GM12891 (cell line): ENCODE data around the gene GKAP1.

ENCODE experiments used
- DNase-seq: peaks from one replicate; pipeline ENCODE4 v3.0.0; 2011; ENCODE audit warnings: low spot score; ENCODE audit not compliant: insufficient read length
- FAIRE-seq: peaks from 2 replicates; lab custom pipeline; 2011; peaks lifted over from hg19 to GRCh38; lab: Jason Lieb, UNC
- PAX5 ChIP-seq: IDR thresholded peaks from 2 replicates; pipeline ENCODE4 v1.6.1; 2011; ENCODE audit warnings: low read length, moderate library complexity, mild to moderate bottlenecking; ENCODE audit not compliant: insufficient read depth, severe bottlenecking
- POLR2A ChIP-seq: IDR thresholded peaks from 2 replicates; pipeline ENCODE4 v1.6.1; 2011; ENCODE audit warnings: low read depth, low read length, control low read depth
- POLR2AphosphoS5 ChIP-seq: IDR thresholded peaks from 2 replicates; pipeline ENCODE4 v1.6.1; 2011; ENCODE audit warnings: low read depth, low read length, control low read depth
- POU2F2 ChIP-seq: IDR thresholded peaks from 2 replicates; pipeline ENCODE4 v1.6.1; 2011; ENCODE audit warnings: low read depth, mild to moderate bottlenecking, control low read depth, low read length, moderate library complexity
- SPI1 ChIP-seq: IDR thresholded peaks from 2 replicates; pipeline ENCODE4 v1.6.1; 2011; ENCODE audit warnings: low read depth, low read length, control low read depth
- TAF1 ChIP-seq: IDR thresholded peaks from 2 replicates; pipeline ENCODE4 v1.6.1; 2011; ENCODE audit warnings: low read depth, low read length, control low read depth

Gene GKAP1

GRCh38 chr9:83724436-83724835, 93.1 kb downstream of the GKAP1 start:
- DNase-seq = no peak
- FAIRE-seq = no peak
- TF ChIP-seq POU2F2 (no peak), TAF1 (no peak), SPI1 (no peak), POLR2AphosphoS5 (no peak), POLR2A (no peak), PAX5 (no peak)

DNA sequence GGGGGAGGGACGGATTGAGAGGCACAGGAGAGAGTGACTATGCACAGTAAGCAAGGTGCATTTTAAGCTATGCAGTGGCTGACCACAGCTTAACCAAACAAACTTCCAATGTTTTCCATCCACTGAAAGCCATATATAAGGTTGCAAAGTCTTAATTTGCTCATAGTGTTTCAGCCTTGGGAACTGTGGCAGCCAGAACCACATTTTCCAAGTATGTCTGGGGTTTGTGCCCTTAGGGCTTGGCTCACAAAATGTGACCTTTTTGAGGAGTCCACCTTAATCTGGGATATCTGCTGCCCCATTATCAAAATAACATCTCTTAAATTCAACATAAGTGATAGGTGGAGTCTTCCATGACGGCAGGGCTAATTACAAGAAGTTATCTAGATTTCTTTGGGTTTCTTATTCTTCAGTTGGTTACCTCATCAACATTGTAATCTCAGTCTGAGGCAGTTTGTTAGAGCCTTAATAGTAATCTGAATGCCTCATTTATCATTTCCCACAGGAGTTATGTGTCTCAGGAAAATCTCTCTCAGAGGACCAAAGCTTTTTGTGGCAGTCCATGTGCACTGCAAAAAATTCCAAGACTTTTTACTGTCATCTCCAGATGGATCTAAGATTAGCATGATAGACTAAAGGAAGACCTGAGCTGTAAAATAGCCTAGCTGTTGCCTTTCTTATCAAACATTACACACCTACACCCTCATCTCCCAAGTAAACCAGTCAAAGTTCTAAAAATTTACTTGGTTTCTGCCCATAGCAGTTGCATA, 94.7 kb downstream of the GKAP1 start:
- no peak for FAIRE-seq
- no peak for TF ChIP-seq TAF1
- TF ChIP-seq POLR2AphosphoS5 = no peak
- TF ChIP-seq POU2F2 = no peak
- no peak for TF ChIP-seq SPI1
- TF ChIP-seq POLR2A = no peak
- no peak for TF ChIP-seq PAX5
- DNase-seq = no peak

- TF ChIP-seq POU2F2 = no peak
- no peak for TF ChIP-seq POLR2A
- TF ChIP-seq POLR2AphosphoS5 = no peak
- no peak for TF ChIP-seq TAF1
- TF ChIP-seq PAX5 = no peak
- TF ChIP-seq SPI1 = no peak
- FAIRE-seq (no peak), DNase-seq (no peak)
Observed at GRCh38 chr9:83721509-83721908, 96.1 kb downstream of the GKAP1 start.

DNA sequence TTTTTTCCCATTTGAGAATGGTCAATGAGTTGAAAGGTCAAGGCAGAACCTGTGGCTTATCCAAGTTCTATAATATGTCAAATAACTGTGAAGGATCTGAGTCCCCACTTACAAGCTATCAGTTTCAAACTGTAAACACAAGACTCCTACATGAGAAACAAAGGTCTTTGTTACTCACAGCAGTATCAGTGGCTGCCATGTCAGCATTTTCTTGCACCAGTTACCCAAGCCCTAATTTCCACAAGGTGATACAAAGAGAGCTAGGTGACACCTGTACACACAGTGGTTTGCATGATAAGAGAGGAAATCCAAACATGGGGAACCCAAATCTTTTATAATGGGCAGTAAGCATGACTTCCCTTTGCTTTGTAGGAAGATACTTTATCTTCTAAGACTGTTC, 101.8 kb downstream of the GKAP1 start:
- TF ChIP-seq POU2F2 (no peak), SPI1 (no peak), POLR2AphosphoS5 (no peak), PAX5 (no peak), TAF1 (no peak), POLR2A (no peak)
- FAIRE-seq (no peak), DNase-seq (no peak)

DNA sequence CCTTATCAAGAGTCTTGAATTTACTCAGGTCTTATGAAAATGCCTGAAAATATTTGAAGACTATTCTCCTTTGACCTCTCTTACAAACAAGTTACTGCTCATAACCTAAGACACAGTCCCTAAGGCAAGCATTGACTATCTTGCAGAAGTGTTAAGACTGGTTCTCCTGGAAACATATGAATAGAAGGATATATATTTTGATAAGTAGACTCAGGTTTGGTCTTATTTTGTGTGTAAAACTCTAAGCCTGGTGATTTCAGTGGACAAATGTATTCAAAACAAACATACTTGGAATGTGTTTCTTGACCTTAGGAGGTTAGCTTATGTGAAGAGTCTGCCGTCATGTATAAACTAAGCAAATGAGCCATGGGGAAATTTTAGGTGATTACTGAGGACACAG, 102.3 kb downstream of the GKAP1 start:
- TF ChIP-seq POLR2AphosphoS5 (no peak), TAF1 (no peak), POLR2A (no peak), PAX5 (no peak), POU2F2 (no peak)
- FAIRE-seq = no peak
- DNase-seq = no peak

DNA sequence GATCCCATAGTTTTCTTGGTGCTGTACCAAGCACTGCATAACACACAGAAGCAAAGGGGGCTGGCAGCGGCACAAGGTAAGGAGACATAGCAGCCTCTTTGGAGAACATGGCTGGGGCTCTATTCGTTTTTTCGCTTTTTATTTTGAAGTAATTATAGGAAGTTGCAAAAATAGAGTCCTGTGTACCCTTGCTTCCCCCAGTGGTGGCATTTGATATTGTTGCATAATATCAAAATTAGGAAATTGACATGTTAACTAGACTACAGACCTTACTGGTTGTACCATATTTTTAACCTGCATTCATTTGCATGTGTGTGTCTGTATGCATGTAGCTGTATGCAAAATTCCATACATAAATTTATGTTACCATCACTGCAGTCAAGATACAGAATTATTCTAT, 103.2 kb downstream of the GKAP1 start:
- no peak for FAIRE-seq

GRCh38 chr9:83708515-83709158, 108.9 kb downstream of the GKAP1 start:
- TF ChIP-seq POU2F2 = no peak
- peak; percentile 33 for TF ChIP-seq SPI1
- DNase-seq (peak; percentile 15), FAIRE-seq (no peak)

More for the DNA sequence above, 103.2 kb downstream of the GKAP1 start:
- TF ChIP-seq PAX5 = no peak
- TF ChIP-seq SPI1 = no peak
- TF ChIP-seq TAF1 = no peak
- no peak for TF ChIP-seq POLR2A
- TF ChIP-seq POU2F2 = no peak
- TF ChIP-seq POLR2AphosphoS5 = no peak
- no peak for DNase-seq

- DNase-seq (peak; percentile 79), FAIRE-seq (peak; percentile 99)
- TF ChIP-seq TAF1 = peak; percentile 84
- TF ChIP-seq POLR2AphosphoS5 = peak; percentile 98
- peak; percentile 98 for TF ChIP-seq POLR2A
- TF ChIP-seq POU2F2 = peak; percentile 72; the same call in 1 of the 2 replicates
- peak; percentile 46 for TF ChIP-seq SPI1
- TF ChIP-seq PAX5 = peak; percentile 5
Observed at GRCh38 chr9:83707768-83708514, 109.6 kb downstream of the GKAP1 start, which contains the start of gene UBQLN1. Gene UBQLN1, minus strand, starts transcription at chr9:83707958. Its CDS starts 279 bp downstream, at chr9:83707679.

DNA sequence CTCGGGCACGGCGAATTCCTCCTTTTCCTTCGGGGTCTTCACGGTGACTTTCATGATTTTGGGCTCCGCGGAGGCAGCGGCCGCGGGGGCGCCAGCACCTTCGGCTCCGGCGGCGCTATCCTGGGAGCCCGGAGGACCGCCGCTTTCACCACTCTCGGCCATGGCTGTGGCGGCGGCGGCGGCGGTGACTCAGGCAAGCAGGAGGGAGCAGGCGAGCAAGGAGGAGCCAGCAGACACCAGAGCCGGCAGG, 110.1 kb downstream of the GKAP1 start:
- no peak for DNase-seq
- no peak for FAIRE-seq
- TF ChIP-seq TAF1 (no peak), POLR2AphosphoS5 (no peak), SPI1 (no peak), POU2F2 (no peak), POLR2A (no peak), PAX5 (no peak)
